Dendritic cell treated with granulocyte-macrophage colony-stimulating factor and Interleukin-4, amounts not matched to agents 40 ng/mL and 50 ng/mL, for 4 days (primary cell): Measurements from ENCODE around the gene GALNT5.
"Not testable (repeated sequence)": the region's sequence is repeated elsewhere in the genome, so short reads cannot be mapped to it uniquely, and the experiment has no call there.

Experiments
- H3K27ac Mint-ChIP-seq: one replicate; pipeline ENCODE4 v1.8.0; 2022; ENCODE audit warnings: mild to moderate bottlenecking, mixed read lengths
- H3K27me3 Mint-ChIP-seq: one replicate; pipeline ENCODE4 v1.8.0; 2022; ENCODE audit warnings: mild to moderate bottlenecking, mixed read lengths
- H3K36me3 Mint-ChIP-seq: one replicate; pipeline ENCODE4 v1.8.0; 2022; ENCODE audit warnings: low read depth, mixed read lengths
- H3K4me1 Mint-ChIP-seq: one replicate; pipeline ENCODE4 v1.8.0; 2022; ENCODE audit warnings: low read depth, mixed read lengths
- H3K4me3 Mint-ChIP-seq: one replicate; pipeline ENCODE4 v1.8.0; 2022; ENCODE audit warnings: mild to moderate bottlenecking, moderate library complexity, mixed read lengths
- H3K9me3 Mint-ChIP-seq: one replicate; pipeline ENCODE4 v1.8.0; 2022; ENCODE audit warnings: mixed read lengths
- intact Hi-C: fragments of 100-400 bp; cut with micrococcal nuclease; formaldehyde crosslinking; loops from one replicate; pipeline ENCODE4 v1.15.0; 2022

GALNT5 gene

GRCh38 chr2:157257312-157258252 is at the start of gene GALNT5:
Gene GALNT5, plus strand, starts transcription at chr2:157257705. Its CDS starts 378 bp downstream, at chr2:157258083.
- H3K27me3 Mint-ChIP-seq = no peaks in the 10 kb centered on the region
- no peak within 1 kb of the TSS for H3K27ac Mint-ChIP-seq
- H3K9me3 Mint-ChIP-seq = no peaks in the 10 kb centered on the region
- no peaks in the 10 kb centered on the region for H3K36me3 Mint-ChIP-seq
- H3K4me1 Mint-ChIP-seq = peaks cover 10% of the 10 kb centered on the region
- intact Hi-C loops = no loop called here
- H3K4me3 Mint-ChIP-seq = no peak within 1 kb of the TSS

GRCh38 chr2:157216286-157216965 is 41.1 kb upstream of the GALNT5 start:
- H3K4me3 Mint-ChIP-seq = no peak overlapping the region
- intact Hi-C loops = no loop called here
- no peak overlapping the region for H3K27ac Mint-ChIP-seq
- H3K27me3 Mint-ChIP-seq = no peaks in the 10 kb centered on the region
- H3K36me3 Mint-ChIP-seq = no peaks in the 10 kb centered on the region
- H3K4me1 Mint-ChIP-seq = no peaks in the 10 kb centered on the region
- peaks cover 8% of the 10 kb centered on the region for H3K9me3 Mint-ChIP-seq

- Mint-ChIP-seq H3K27me3 (no peaks in the 10 kb centered on the region), H3K36me3 (no peaks in the 10 kb centered on the region), H3K4me1 (no peaks in the 10 kb centered on the region), H3K9me3 (peaks cover 8% of the 10 kb centered on the region), H3K27ac (no peak overlapping the region), H3K4me3 (no peak overlapping the region)
- intact Hi-C loops = no loop called here
Observed at GRCh38 chr2:157217409-157217808, 40.1 kb upstream of the GALNT5 start.

GRCh38 chr2:157218911-157219310 is 38.6 kb upstream of the GALNT5 start:
- Mint-ChIP-seq H3K9me3 (no peaks in the 10 kb centered on the region), H3K4me3 (no peak overlapping the region), H3K27ac (no peak overlapping the region), H3K27me3 (no peaks in the 10 kb centered on the region), H3K36me3 (no peaks in the 10 kb centered on the region), H3K4me1 (no peaks in the 10 kb centered on the region)
- intact Hi-C loops = no loop called here

GRCh38 chr2:157220502-157220901 is 37.0 kb upstream of the GALNT5 start:
- Mint-ChIP-seq H3K4me1 (no peaks in the 10 kb centered on the region), H3K9me3 (no peaks in the 10 kb centered on the region), H3K4me3 (no peak overlapping the region), H3K27ac (no peak overlapping the region), H3K36me3 (no peaks in the 10 kb centered on the region), H3K27me3 (no peaks in the 10 kb centered on the region)
- intact Hi-C loops = no loop called here

GRCh38 chr2:157221394-157221988 is 36.0 kb upstream of the GALNT5 start:
- Mint-ChIP-seq H3K27me3 (no peaks in the 10 kb centered on the region), H3K36me3 (no peaks in the 10 kb centered on the region), H3K4me1 (no peaks in the 10 kb centered on the region), H3K9me3 (no peaks in the 10 kb centered on the region), H3K27ac (no peak overlapping the region), H3K4me3 (no peak overlapping the region)
- intact Hi-C loops = no loop called here

GRCh38 chr2:157223624-157224205 is 33.8 kb upstream of the GALNT5 start:
- intact Hi-C loops = no loop called here
- no peaks in the 10 kb centered on the region for H3K9me3 Mint-ChIP-seq
- no peak overlapping the region for H3K27ac Mint-ChIP-seq
- H3K4me3 Mint-ChIP-seq = no peak overlapping the region
- no peaks in the 10 kb centered on the region for H3K4me1 Mint-ChIP-seq
- H3K36me3 Mint-ChIP-seq = no peaks in the 10 kb centered on the region
- H3K27me3 Mint-ChIP-seq = no peaks in the 10 kb centered on the region

- intact Hi-C loops, H3K4me3 Mint-ChIP-seq, H3K27me3 Mint-ChIP-seq, H3K27ac Mint-ChIP-seq, H3K4me1 Mint-ChIP-seq, H3K9me3 Mint-ChIP-seq, H3K36me3 Mint-ChIP-seq: not testable (repeated sequence)
Observed at GRCh38 chr2:157224448-157224847, 33.1 kb upstream of the GALNT5 start.

GRCh38 chr2:157227592-157227991 is 29.9 kb upstream of the GALNT5 start:
- Mint-ChIP-seq H3K27ac (no peak overlapping the region), H3K27me3 (no peaks in the 10 kb centered on the region), H3K4me3 (no peak overlapping the region), H3K36me3 (no peaks in the 10 kb centered on the region), H3K4me1 (no peaks in the 10 kb centered on the region), H3K9me3 (peaks cover 9% of the 10 kb centered on the region)
- intact Hi-C loops = no loop called here

- no peaks in the 10 kb centered on the region for H3K4me1 Mint-ChIP-seq
- H3K9me3 Mint-ChIP-seq = peaks cover 17% of the 10 kb centered on the region
- no peaks in the 10 kb centered on the region for H3K27me3 Mint-ChIP-seq
- intact Hi-C loops = no loop called here
- H3K4me3 Mint-ChIP-seq = no peak overlapping the region
- H3K27ac Mint-ChIP-seq = no peak overlapping the region
- no peaks in the 10 kb centered on the region for H3K36me3 Mint-ChIP-seq
Observed at GRCh38 chr2:157228946-157229345, 28.6 kb upstream of the GALNT5 start.

GRCh38 chr2:157229572-157229971 is 27.9 kb upstream of the GALNT5 start:
- intact Hi-C loops = no loop called here

GRCh38 chr2:157231476-157231875 is 26.0 kb upstream of the GALNT5 start:
- H3K4me1 Mint-ChIP-seq = no peaks in the 10 kb centered on the region
- intact Hi-C loops = no loop called here
- H3K4me3 Mint-ChIP-seq = no peak overlapping the region
- H3K9me3 Mint-ChIP-seq = peaks cover 17% of the 10 kb centered on the region
- no peak overlapping the region for H3K27ac Mint-ChIP-seq
- no peaks in the 10 kb centered on the region for H3K27me3 Mint-ChIP-seq
- no peaks in the 10 kb centered on the region for H3K36me3 Mint-ChIP-seq

More at GRCh38 chr2:157229572-157229971, 27.9 kb upstream of the GALNT5 start:
- no peaks in the 10 kb centered on the region for H3K4me1 Mint-ChIP-seq
- no peaks in the 10 kb centered on the region for H3K27me3 Mint-ChIP-seq
- no peak overlapping the region for H3K4me3 Mint-ChIP-seq
- H3K36me3 Mint-ChIP-seq = no peaks in the 10 kb centered on the region
- H3K9me3 Mint-ChIP-seq = peaks cover 17% of the 10 kb centered on the region
- H3K27ac Mint-ChIP-seq = no peak overlapping the region

GRCh38 chr2:157233506-157233905 is 24.0 kb upstream of the GALNT5 start:
- Mint-ChIP-seq H3K4me3 (no peak overlapping the region), H3K27ac (no peak overlapping the region), H3K9me3 (peaks cover 17% of the 10 kb centered on the region), H3K27me3 (no peaks in the 10 kb centered on the region), H3K4me1 (no peaks in the 10 kb centered on the region), H3K36me3 (no peaks in the 10 kb centered on the region)
- intact Hi-C loops = no loop called here

- Mint-ChIP-seq H3K36me3 (no peaks in the 10 kb centered on the region), H3K9me3 (peaks cover 9% of the 10 kb centered on the region), H3K27me3 (no peaks in the 10 kb centered on the region), H3K27ac (no peak overlapping the region), H3K4me1 (no peaks in the 10 kb centered on the region), H3K4me3 (no peak overlapping the region)
- intact Hi-C loops = no loop called here
Observed at GRCh38 chr2:157236404-157236803, 21.1 kb upstream of the GALNT5 start.
